ENCODE data around the gene CSMD2. TPM values are rescaled to one million over a fixed set of nuclear protein-coding genes. Genes with fewer than 3 reads are reported as not detected.

Gene CSMD2
- total and polyA plus RNA-seq, 8 donors: 0.20 to 0.81 (median 0.47) TPM

DNA sequence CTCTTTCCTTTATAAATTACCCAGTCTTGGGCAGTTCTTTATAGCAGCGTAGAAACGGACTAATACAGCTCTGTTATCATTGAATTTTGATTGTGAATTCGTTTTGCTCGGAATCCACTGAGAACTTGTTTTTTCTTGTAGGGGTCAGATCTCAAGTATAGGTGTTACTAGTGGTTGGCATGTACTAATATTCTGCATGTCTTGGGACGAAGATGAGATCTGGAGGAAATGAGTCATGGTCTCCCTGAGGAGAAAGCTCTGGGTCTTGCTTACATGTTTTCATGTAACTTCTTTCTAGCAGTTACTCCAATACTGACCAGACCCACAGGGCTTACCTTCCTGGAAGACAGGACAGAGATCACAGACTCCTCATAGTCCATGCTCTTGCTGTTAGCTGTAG is 662.3 kb downstream of the CSMD2 start:
- Histone ChIP-seq H3K4me1 (no peaks in the 10 kb centered on the region), H3K27ac (no peak overlapping the region), H3K27me3 (no peaks in the 10 kb centered on the region), H3K36me3 (no peaks in the 10 kb centered on the region), H3K4me3 (no peak overlapping the region), H3K9me3 (peaks cover 0 to 6% of the 10 kb centered on the region in 2 donors)
- TF ChIP-seq, protein P1, sequence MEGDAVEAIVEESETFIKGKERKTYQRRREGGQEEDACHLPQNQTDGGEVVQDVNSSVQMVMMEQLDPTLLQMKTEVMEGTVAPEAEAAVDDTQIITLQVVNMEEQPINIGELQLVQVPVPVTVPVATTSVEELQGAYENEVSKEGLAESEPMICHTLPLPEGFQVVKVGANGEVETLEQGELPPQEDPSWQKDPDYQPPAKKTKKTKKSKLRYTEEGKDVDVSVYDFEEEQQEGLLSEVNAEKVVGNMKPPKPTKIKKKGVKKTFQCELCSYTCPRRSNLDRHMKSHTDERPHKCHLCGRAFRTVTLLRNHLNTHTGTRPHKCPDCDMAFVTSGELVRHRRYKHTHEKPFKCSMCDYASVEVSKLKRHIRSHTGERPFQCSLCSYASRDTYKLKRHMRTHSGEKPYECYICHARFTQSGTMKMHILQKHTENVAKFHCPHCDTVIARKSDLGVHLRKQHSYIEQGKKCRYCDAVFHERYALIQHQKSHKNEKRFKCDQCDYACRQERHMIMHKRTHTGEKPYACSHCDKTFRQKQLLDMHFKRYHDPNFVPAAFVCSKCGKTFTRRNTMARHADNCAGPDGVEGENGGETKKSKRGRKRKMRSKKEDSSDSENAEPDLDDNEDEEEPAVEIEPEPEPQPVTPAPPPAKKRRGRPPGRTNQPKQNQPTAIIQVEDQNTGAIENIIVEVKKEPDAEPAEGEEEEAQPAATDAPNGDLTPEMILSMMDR (IDR thresholded peaks at IDR 0.05): no peak
- intact Hi-C loops (cut with DNase I): no loop called here
- DNase-seq (no peak), ATAC-seq (no peak)

DNA sequence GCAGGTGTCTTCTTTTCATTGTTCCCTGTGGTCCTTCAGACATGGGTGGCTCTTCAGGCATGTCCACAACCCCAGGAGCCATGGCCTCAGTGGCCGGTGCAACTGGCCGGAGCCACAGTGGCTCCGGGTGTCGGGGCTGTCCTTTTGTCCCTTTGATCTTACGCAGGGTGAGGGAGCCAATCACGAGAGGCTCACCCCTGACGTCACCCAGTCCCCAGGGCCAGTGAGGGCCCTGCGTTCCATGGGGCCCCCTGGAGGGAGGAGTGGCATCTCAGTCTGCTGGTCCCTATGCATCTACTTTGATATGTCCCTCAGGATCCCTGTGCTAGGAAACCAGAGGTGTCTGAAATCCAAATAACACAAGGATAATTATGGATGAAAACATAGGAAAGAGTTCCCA is 663.3 kb downstream of the CSMD2 start:
- intact Hi-C loops (cut with DNase I): no loop called here
- no peak for DNase-seq
- TF ChIP-seq, protein P1 (IDR thresholded peaks at IDR 0.05): no peak
- Histone ChIP-seq H3K27me3 (no peaks in the 10 kb centered on the region), H3K27ac (no peak overlapping the region), H3K4me3 (no peak overlapping the region), H3K36me3 (peaks cover 0 to 1% of the 10 kb centered on the region in 2 donors), H3K4me1 (no peaks in the 10 kb centered on the region), H3K9me3 (peaks cover 0 to 11% of the 10 kb centered on the region in 2 donors)
- ATAC-seq: no peak

DNA sequence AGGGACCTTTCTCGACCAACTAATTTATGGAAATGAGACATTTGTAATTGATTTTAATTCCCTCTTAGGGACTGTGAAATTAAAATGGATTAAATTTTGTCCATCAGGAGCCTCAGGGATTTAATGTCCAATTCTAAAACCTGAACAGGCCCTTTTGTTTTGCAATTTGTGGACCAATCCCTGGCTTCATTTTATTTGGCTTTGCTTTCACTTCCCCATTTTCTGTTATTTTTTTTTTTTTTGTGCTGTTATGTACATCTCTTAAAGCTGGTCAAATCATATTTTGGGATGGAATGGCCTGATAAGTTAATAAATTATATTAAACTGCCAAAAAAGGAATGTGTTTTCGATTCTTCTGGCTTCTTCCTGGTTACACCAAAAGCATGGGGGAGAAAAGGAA is 663.7 kb downstream of the CSMD2 start:
- no peak overlapping the region for H3K4me3 ChIP-seq
- no peaks in the 10 kb centered on the region for H3K27me3 ChIP-seq
- H3K36me3 ChIP-seq: peaks cover 0 to 6% of the 10 kb centered on the region in 2 donors
- DNase-seq (no peak), ATAC-seq (no peak)
- no peaks in the 10 kb centered on the region for H3K4me1 ChIP-seq
- intact Hi-C loops (cut with DNase I): no loop called here
- TF ChIP-seq, protein P1 (IDR thresholded peaks at IDR 0.05): no peak
- H3K9me3 ChIP-seq: peaks cover 0 to 16% of the 10 kb centered on the region in 2 donors
- H3K27ac ChIP-seq: no peak overlapping the region

DNA sequence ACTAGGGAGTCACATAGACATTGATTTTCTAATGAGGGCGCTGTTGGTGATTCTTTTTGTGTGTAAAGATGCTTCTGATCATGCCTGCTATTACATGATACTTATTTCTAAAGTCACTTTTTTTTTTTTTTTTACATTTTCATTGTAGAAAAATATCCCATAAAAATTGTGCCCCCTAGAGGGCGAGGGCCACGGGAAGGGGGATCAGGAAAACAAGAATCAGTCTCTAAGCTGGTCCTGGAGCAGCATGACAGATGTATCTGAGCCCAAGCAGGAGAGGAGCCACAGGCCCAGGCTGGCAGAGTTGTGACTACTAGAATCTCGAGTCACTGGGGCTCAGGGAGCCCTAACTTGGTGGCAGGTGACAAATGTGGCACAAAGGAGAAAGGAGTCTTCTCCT is 664.5 kb downstream of the CSMD2 start:
- intact Hi-C loops (cut with DNase I): no loop called here
- ATAC-seq (no peak), DNase-seq (no peak)
- H3K9me3 ChIP-seq: peaks cover 0 to 23% of the 10 kb centered on the region in 2 donors
- H3K36me3 ChIP-seq: peaks cover 0 to 10% of the 10 kb centered on the region in 2 donors
- H3K4me1 ChIP-seq: no peaks in the 10 kb centered on the region
- TF ChIP-seq, protein P1 (IDR thresholded peaks at IDR 0.05): no peak
- H3K27ac ChIP-seq: no peak overlapping the region
- no peaks in the 10 kb centered on the region for H3K27me3 ChIP-seq
- H3K4me3 ChIP-seq: no peak overlapping the region

DNA sequence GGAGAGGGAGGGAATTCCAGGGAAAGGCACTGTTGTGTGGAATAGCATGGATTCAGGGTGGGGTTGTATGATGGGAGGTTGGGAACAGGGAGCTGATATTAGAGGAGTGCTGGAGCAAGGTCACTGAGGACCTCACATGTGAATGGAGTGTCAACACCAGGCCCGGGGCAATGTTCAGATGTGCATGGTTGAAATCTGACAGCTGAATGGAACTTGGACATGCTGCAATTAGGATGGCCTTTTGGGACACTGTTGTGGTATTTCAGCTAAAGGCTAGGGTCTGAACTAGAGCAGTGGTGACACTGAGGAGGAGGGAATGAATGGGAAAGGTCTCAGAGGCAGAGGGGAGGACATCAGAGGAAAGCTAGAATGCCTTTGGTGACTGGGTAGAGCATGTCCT is 667.6 kb downstream of the CSMD2 start:
- TF ChIP-seq, protein P1 (IDR thresholded peaks at IDR 0.05): no peak
- no peak overlapping the region for H3K27ac ChIP-seq
- no peak for ATAC-seq
- no peaks in the 10 kb centered on the region for H3K4me1 ChIP-seq
- peaks cover 0 to 53% of the 10 kb centered on the region in 2 donors for H3K9me3 ChIP-seq
- DNase-seq: no peak
- H3K36me3 ChIP-seq: peaks cover 0 to 41% of the 10 kb centered on the region in 2 donors
- H3K27me3 ChIP-seq: no peaks in the 10 kb centered on the region
- H3K4me3 ChIP-seq: no peak overlapping the region
- intact Hi-C loops (cut with DNase I): no loop called here
